CD4-positive, alpha-beta T cell treated with Interleukin-4 for 1 hour (primary cell): ENCODE measurements around the gene BICRAL.
"Not testable (repeated sequence)": the region's sequence is repeated elsewhere in the genome, so short reads cannot be mapped to it uniquely, and the experiment has no call there.

Experiments used
- DNase-seq, 2 donors: peaks; one replicate each; pipeline ENCODE4 v3.0.0-alpha.2; 2020 to 2022

BICRAL gene

GRCh38 chr6:42795651-42796050, 13.8 kb downstream of the BICRAL start:
- no peak for DNase-seq

GRCh38 chr6:42796171-42796570, 14.3 kb downstream of the BICRAL start:
- DNase-seq: no peak

- DNase-seq: not testable (repeated sequence)
These were observed 15.8 kb downstream of the BICRAL start for GRCh38 chr6:42797696-42798095.

- no peak for DNase-seq
These were observed 23.5 kb downstream of the BICRAL start for GRCh38 chr6:42805297-42805861.

- DNase-seq: not testable (repeated sequence)
These were observed 24.5 kb downstream of the BICRAL start for GRCh38 chr6:42806359-42806758.

- no peak for DNase-seq
These were observed 26.9 kb downstream of the BICRAL start for GRCh38 chr6:42808492-42809483.

GRCh38 chr6:42813074-42813645, 31.3 kb downstream of the BICRAL start:
- DNase-seq: no peak

GRCh38 chr6:42813906-42814444, 32.1 kb downstream of the BICRAL start:
- DNase-seq: no peak

- DNase-seq: not testable (repeated sequence)
These were observed 33.9 kb downstream of the BICRAL start for GRCh38 chr6:42815726-42816125.

- no peak for DNase-seq
These were observed 36.1 kb downstream of the BICRAL start for GRCh38 chr6:42817907-42818306.

- DNase-seq: no peak
These were observed 36.6 kb downstream of the BICRAL start for GRCh38 chr6:42818416-42818815.

GRCh38 chr6:42818878-42819277, 37.0 kb downstream of the BICRAL start:
- DNase-seq: no peak

- peak in 1 of 2 donors; percentile 36 for DNase-seq
These were observed 38.1 kb downstream of the BICRAL start for GRCh38 chr6:42819803-42820511.

GRCh38 chr6:42820512-42821340, 38.9 kb downstream of the BICRAL start:
- no peak for DNase-seq

GRCh38 chr6:42821341-42821668, 39.5 kb downstream of the BICRAL start:
- DNase-seq: no peak

GRCh38 chr6:42821846-42822245, 40.0 kb downstream of the BICRAL start:
- DNase-seq: no peak

GRCh38 chr6:42829561-42830092, 47.8 kb downstream of the BICRAL start:
- no peak for DNase-seq

GRCh38 chr6:42831237-42831636, 49.4 kb downstream of the BICRAL start:
- no peak for DNase-seq

- no peak for DNase-seq
These were observed 52.2 kb downstream of the BICRAL start for GRCh38 chr6:42834056-42834455.

GRCh38 chr6:42841844-42842584, 60.2 kb downstream of the BICRAL start:
- no peak for DNase-seq

GRCh38 chr6:42845327-42845694, 63.5 kb downstream of the BICRAL start:
- DNase-seq: no peak
